K562 (cell line): ENCODE results near the gene RYR1. TPM values are rescaled to one million over a fixed set of nuclear protein-coding genes. Genes with fewer than 3 reads are reported as not detected.

Source experiments
- MIER1 ChIP-seq: fragments of 450-650 bp; IDR thresholded peaks from 2 replicates; pipeline ENCODE4 v1.6.1; 2016; ENCODE audit warnings: antibody characterized with exemption, mild to moderate bottlenecking, low read depth
- MXI1 ChIP-seq: IDR thresholded peaks from 2 replicates; pipeline ENCODE4 v1.6.1; 2011; ENCODE audit warnings: low read depth, mild to moderate bottlenecking, improper control_type of control experiment, low read length
- REST ChIP-seq, 2 experiments: fragments of 450-650 bp; formaldehyde crosslinking in 1 of 2; IDR thresholded peaks; 2 replicates each; pipeline versions ENCODE4 v1.4.0 to v1.6.1; 2014 to 2020; ENCODE audit warnings: mild to moderate bottlenecking in 2 of 2, borderline replicate concordance in 1 of 2, low read depth in 1 of 2
- ZBTB33 ChIP-seq: sonication (generic); formaldehyde crosslinking; IDR thresholded peaks from 2 replicates; pipeline ENCODE4 v1.8.1; 2023; ENCODE audit warnings: mild to moderate bottlenecking, missing genetic modification reagents
- ZBTB40 ChIP-seq, 2 experiments: fragments of 450-650 bp in 1 of 2; sonication (generic) in 1 of 2; formaldehyde crosslinking in 1 of 2; IDR thresholded peaks; 2 replicates each; pipeline versions ENCODE4 v1.7.1 to v1.9.0; 2016 to 2022; ENCODE audit warnings: inconsistent platforms in 1 of 2, mild to moderate bottlenecking in 1 of 2, missing genetic modification reagents in 1 of 2
- polyA plus RNA-seq, 8 experiments: library from polyadenylated mRNA; depleted of rRNA in 4 of 8; stranded (reverse) in 5 of 8; unstranded in 3 of 8; fragments of >200 nt; fragmentation: Nextera tagmentation in 2 of 8; fragmentation: Illumina TruSeq in 1 of 8; extraction: Ambion mirVana in 2 of 8; extraction: Trizol in 1 of 8; gene quantifications; 2 replicates each; pipeline versions ENCODE4 v1.2.1 to v1.2.3, GENCODE V29; 2011 to 2014; ENCODE audit warnings: inconsistent platforms in 1 of 8, missing spikeins in 1 of 8
- total RNA-seq, 7 experiments: library from RNA; depleted of rRNA in 6 of 7; stranded (reverse); fragments of >200 nt in 6 of 7; fragmentation: Illumina TruSeq in 2 of 7; extraction: Trizol in 2 of 7; gene quantifications; 2 replicates each; pipeline versions ENCODE4 v1.2.1 to v1.2.3, GENCODE V29; 2011 to 2021; ENCODE audit warnings: low replicate concordance in 1 of 7

The RYR1 gene
- total and polyA plus RNA-seq, 9 of the 15 experiments (the other 6 are each of a cell fraction or from before 2014, with no cell fraction given): 0.11 to 7.4 (median 3.7) TPM

- TF ChIP-seq ZBTB40 (IDR thresholded peaks at IDR 0.05): no peak
- peak; percentile 33; the same call in 1 of the 2 replicates for TF ChIP-seq ZBTB40 (CRISPR knock-in tag; IDR thresholded peaks at IDR 0.05)
- peak; percentile 97 for TF ChIP-seq REST (IDR thresholded peaks at IDR 0.05; ENCODE audit: borderline replicate concordance)
- TF ChIP-seq REST (CRISPR knock-in tag; IDR thresholded peaks at IDR 0.05; ENCODE audit: low read depth): peak; percentile 91
- TF ChIP-seq ZBTB33: peak; percentile 36; the same call in 1 of the 2 replicates
- peak; percentile 89 for TF ChIP-seq MIER1
- TF ChIP-seq MXI1: no peak
These were observed 21.5 kb downstream of the RYR1 start (continued) for GRCh38 chr19:38455031-38455430.
